HCT116 (cell line): Measurements from ENCODE around the gene F11R. TPM values are rescaled to one million over a fixed set of nuclear protein-coding genes. Genes with fewer than 3 reads are reported as not detected.

Experiments used
- ATAC-seq: fragments of 200-7000 bp; cut with Tn5 transposase; 2 replicates; pipeline ENCODE4 v1.9.1; 2020; ENCODE audit warnings: mild to moderate bottlenecking, moderate library complexity
- BruUV-seq: library from RNA; stranded (reverse); fragments of 400-500 nt; replicated peaks from 2 replicates; lab custom pipeline; 2021; lab: Mats Ljungman, UMichigan
- CTCF ChIA-PET: fragments of 300-600 bp; sonication (Branson Sonifier 250); formaldehyde crosslinking; loops from one replicate; lab custom pipeline; 2021; ENCODE audit warnings: antibody characterized with exemption; lab: Charles Lee
- POLR2A ChIA-PET: fragments of 300-600, 350-600 bp; sonication (Branson Sonifier 250); formaldehyde crosslinking; loops from one replicate; lab custom pipeline; 2021; ENCODE audit warnings: antibody characterized with exemption; lab: Charles Lee
- RAD21 ChIA-PET, 2 experiments: fragments of 300-600 bp; sonication (Branson Sonifier 250); formaldehyde crosslinking; loops; one replicate each; lab custom pipeline; 2023; ENCODE audit warnings: low total read pairs in 2 of 2; ENCODE audit not compliant: uncharacterized antibody in 2 of 2, unreplicated experiment in 2 of 2, low non-redundant PET in 1 of 2; lab: Charles Lee
- DNase-seq: peaks from one replicate; pipeline ENCODE4 v3.0.0-alpha.2; 2010; ENCODE audit warnings: low read depth, low spot score
- H2AFZ ChIP-seq: fragments of 200-600 bp; shearing (Covaris generic), sonication (generic); 2 replicates; pipeline ENCODE4 v1.6.1; 2017; ENCODE audit warnings: low read depth, mixed run types, mixed read lengths, antibody characterized with exemption, low read length; ENCODE audit not compliant: poor library complexity, severe bottlenecking
- H3K27ac ChIP-seq: 2 replicates; pipeline ENCODE4 v1.5.1; 2012; ENCODE audit warnings: low read depth, low read length
- H3K27me3 ChIP-seq: fragments of 200-600 bp; sonication (generic); 2 replicates; pipeline ENCODE4 v1.6.1; 2016; ENCODE audit warnings: mixed run types, low read length, mixed read lengths; ENCODE audit not compliant: insufficient read depth
- H3K36me3 ChIP-seq, 2 experiments: fragments of 200-500 bp in 1 of 2; fragments of 200-600 bp in 1 of 2; sonication (Bioruptor generic) in 1 of 2; sonication (generic) in 1 of 2; 2 replicates each; pipeline versions ENCODE4 v1.5.1 to v1.6.1; 2014 to 2016; ENCODE audit warnings: low read length in 2 of 2, inconsistent platforms in 1 of 2, mixed read lengths in 1 of 2, mixed run types in 1 of 2; ENCODE audit not compliant: insufficient read depth in 2 of 2, control insufficient read depth in 1 of 2
- H3K4me1 ChIP-seq, 2 experiments: fragments of 200-600 bp in 1 of 2; sonication (generic) in 1 of 2; 2 replicates each; pipeline versions ENCODE4 v1.5.1 to v1.6.1; 2012 to 2017; ENCODE audit warnings: low read length in 2 of 2, inconsistent platforms in 1 of 2, mild to moderate bottlenecking in 1 of 2, mixed read lengths in 1 of 2, mixed run types in 1 of 2, moderate library complexity in 1 of 2; ENCODE audit not compliant: insufficient read depth in 2 of 2, control insufficient read depth in 1 of 2
- H3K4me2 ChIP-seq: fragments of 200-600 bp; sonication (generic); 2 replicates; pipeline ENCODE4 v1.6.1; 2017; ENCODE audit warnings: mixed run types, low read length, mixed read lengths
- H3K4me3 ChIP-seq, 2 experiments: fragments of 200-600 bp in 1 of 2; sonication (generic) in 1 of 2; replicated peaks in 1 of 2; 2 replicates each; pipeline ENCODE4 v1.5.1; 2011 to 2016; ENCODE audit warnings: low read length in 2 of 2, control low read depth in 1 of 2, low read depth in 1 of 2, mild to moderate bottlenecking in 1 of 2, mixed read lengths in 1 of 2, mixed run types in 1 of 2
- H3K79me2 ChIP-seq: fragments of 200-600 bp; sonication (generic); 2 replicates; pipeline ENCODE4 v1.6.1; 2017; ENCODE audit warnings: mild to moderate bottlenecking, mixed run types, low read length, moderate library complexity, mixed read lengths; ENCODE audit not compliant: insufficient read depth
- H3K9ac ChIP-seq: fragments of 200-600 bp; sonication (generic); 2 replicates; pipeline ENCODE4 v1.6.1; 2016; ENCODE audit warnings: low read length, mixed read lengths
- H3K9me2 ChIP-seq: fragments of 200-600 bp; sonication (generic), shearing (Covaris generic); 2 replicates; pipeline ENCODE4 v1.6.1; 2017; ENCODE audit warnings: mixed run types, mild to moderate bottlenecking, moderate library complexity; ENCODE audit not compliant: insufficient read depth
- H3K9me3 ChIP-seq, 2 experiments: fragments of 200-500 bp in 1 of 2; fragments of 200-600 bp in 1 of 2; sonication (Bioruptor generic) in 1 of 2; sonication (generic) in 1 of 2; 2 replicates each; pipeline ENCODE4 v1.6.1; 2014 to 2017; ENCODE audit warnings: low read length in 2 of 2, mixed read lengths in 2 of 2, inconsistent platforms in 1 of 2, low read depth in 1 of 2, mild to moderate bottlenecking in 1 of 2, mixed run types in 1 of 2, moderate library complexity in 1 of 2; ENCODE audit not compliant: control insufficient read depth in 1 of 2, insufficient read depth in 1 of 2
- H4K20me1 ChIP-seq: fragments of 200-600 bp; sonication (generic), shearing (Covaris generic); 2 replicates; pipeline ENCODE4 v1.6.1; 2017; ENCODE audit warnings: mixed run types, mild to moderate bottlenecking, moderate library complexity; ENCODE audit not compliant: insufficient read depth
- FOSL1 ChIP-seq: IDR thresholded peaks from 2 replicates; pipeline ENCODE4 v1.6.1; 2012; ENCODE audit warnings: low read depth
- JUND ChIP-seq: IDR thresholded peaks from 2 replicates; pipeline ENCODE4 v1.6.1; 2012
- POLR2A ChIP-seq: IDR thresholded peaks from 2 replicates; pipeline ENCODE4 v1.7.0; 2011; ENCODE audit warnings: borderline replicate concordance; ENCODE audit not compliant: insufficient read depth, insufficient read length; ENCODE audit errors: extremely low read depth
- POLR2AphosphoS5 ChIP-seq: IDR thresholded peaks from 2 replicates; pipeline ENCODE4 v1.6.1; 2011; ENCODE audit warnings: mild to moderate bottlenecking, low read depth, low read length, moderate library complexity
- RAD21 ChIP-seq: IDR thresholded peaks from 2 replicates; pipeline ENCODE4 v1.6.1; 2012; ENCODE audit warnings: low read depth, mild to moderate bottlenecking
- SIN3A ChIP-seq: IDR thresholded peaks from 2 replicates; pipeline ENCODE4 v1.6.1; 2012; ENCODE audit warnings: low read depth
- intact Hi-C: fragments of 100-400 bp; cut with micrococcal nuclease; formaldehyde crosslinking; loops from 2 replicates; pipeline ENCODE4 v1.10.0; 2022
- total RNA-seq: library from RNA; stranded (reverse); gene quantifications from one replicate; pipeline ENCODE4 v1.2.1, GENCODE V29; 2021; ENCODE audit not compliant: unreplicated experiment
- TF ChIP-seq, protein P1 (sequence below): IDR thresholded peaks from 2 replicates; pipeline ENCODE4 v1.6.1; 2012
- TF ChIP-seq, protein P2 (sequence below): IDR thresholded peaks from 2 replicates; pipeline ENCODE4 v1.6.1; 2011; ENCODE audit warnings: mild to moderate bottlenecking, low read length, moderate library complexity; ENCODE audit not compliant: insufficient replicate concordance; ENCODE audit errors: extremely low read depth
- TF ChIP-seq, protein P3 (sequence below): IDR thresholded peaks from 2 replicates; pipeline ENCODE4 v1.6.1; 2012; ENCODE audit warnings: low read depth
- TF ChIP-seq, protein P4 (sequence below): IDR thresholded peaks from 2 replicates; pipeline ENCODE4 v1.6.1; 2012

The F11R gene
- total RNA-seq, 1 experiment from 2014 or later = 86.7 TPM

DNA sequence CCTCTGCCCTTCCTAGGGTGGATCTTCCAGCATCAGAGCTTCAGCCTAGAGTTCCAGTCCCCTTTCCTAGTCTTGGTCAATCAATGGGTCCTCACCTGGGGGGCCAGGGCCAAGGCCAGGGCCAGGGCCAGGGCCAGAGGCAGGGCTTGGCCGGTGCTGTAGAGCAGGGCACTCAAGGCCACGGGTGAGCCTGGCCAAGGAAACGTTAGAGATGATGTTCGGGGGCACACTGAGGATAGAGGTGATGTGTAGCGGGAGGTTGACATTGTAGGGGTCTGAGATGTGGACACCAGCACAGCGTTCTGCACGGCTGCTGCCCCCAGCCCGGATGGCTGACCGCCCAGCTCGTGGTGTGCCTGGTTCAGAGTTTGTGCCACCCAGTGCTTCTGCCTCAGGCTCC, 30.3 kb upstream of the F11R start:
- Histone ChIP-seq H3K27me3 (no peaks in the 10 kb centered on the region), H4K20me1 (no peaks in the 10 kb centered on the region), H3K9me3 (peaks cover 0 to 5% of the 10 kb centered on the region in 2 experiments; a peak in 1 of 4 replicates), H3K36me3 (no peaks in the 10 kb centered on the region), H3K79me2 (no peaks in the 10 kb centered on the region), H3K9ac (no peak overlapping the region), H3K27ac (no peak overlapping the region), H2AFZ (no peak overlapping the region), H3K4me2 (no peak overlapping the region), H3K4me1 (peaks cover 0 to 17% of the 10 kb centered on the region in 2 experiments; a peak in 2 of 4 replicates), H3K9me2 (no peaks in the 10 kb centered on the region), H3K4me3 (no peak overlapping the region)
- intact Hi-C loops = no loop called here
- TF ChIP-seq POLR2A = no peak
- TF ChIP-seq, protein P1, sequence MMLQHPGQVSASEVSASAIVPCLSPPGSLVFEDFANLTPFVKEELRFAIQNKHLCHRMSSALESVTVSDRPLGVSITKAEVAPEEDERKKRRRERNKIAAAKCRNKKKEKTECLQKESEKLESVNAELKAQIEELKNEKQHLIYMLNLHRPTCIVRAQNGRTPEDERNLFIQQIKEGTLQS = no peak
- no peak for TF ChIP-seq JUND
- TF ChIP-seq POLR2AphosphoS5 = no peak
- no peak for TF ChIP-seq SIN3A
- TF ChIP-seq, protein P2, sequence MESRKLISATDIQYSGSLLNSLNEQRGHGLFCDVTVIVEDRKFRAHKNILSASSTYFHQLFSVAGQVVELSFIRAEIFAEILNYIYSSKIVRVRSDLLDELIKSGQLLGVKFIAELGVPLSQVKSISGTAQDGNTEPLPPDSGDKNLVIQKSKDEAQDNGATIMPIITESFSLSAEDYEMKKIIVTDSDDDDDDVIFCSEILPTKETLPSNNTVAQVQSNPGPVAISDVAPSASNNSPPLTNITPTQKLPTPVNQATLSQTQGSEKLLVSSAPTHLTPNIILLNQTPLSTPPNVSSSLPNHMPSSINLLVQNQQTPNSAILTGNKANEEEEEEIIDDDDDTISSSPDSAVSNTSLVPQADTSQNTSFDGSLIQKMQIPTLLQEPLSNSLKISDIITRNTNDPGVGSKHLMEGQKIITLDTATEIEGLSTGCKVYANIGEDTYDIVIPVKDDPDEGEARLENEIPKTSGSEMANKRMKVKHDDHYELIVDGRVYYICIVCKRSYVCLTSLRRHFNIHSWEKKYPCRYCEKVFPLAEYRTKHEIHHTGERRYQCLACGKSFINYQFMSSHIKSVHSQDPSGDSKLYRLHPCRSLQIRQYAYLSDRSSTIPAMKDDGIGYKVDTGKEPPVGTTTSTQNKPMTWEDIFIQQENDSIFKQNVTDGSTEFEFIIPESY = no peak
- TF ChIP-seq FOSL1 = no peak
- no peak for TF ChIP-seq RAD21
- TF ChIP-seq, protein P3, sequence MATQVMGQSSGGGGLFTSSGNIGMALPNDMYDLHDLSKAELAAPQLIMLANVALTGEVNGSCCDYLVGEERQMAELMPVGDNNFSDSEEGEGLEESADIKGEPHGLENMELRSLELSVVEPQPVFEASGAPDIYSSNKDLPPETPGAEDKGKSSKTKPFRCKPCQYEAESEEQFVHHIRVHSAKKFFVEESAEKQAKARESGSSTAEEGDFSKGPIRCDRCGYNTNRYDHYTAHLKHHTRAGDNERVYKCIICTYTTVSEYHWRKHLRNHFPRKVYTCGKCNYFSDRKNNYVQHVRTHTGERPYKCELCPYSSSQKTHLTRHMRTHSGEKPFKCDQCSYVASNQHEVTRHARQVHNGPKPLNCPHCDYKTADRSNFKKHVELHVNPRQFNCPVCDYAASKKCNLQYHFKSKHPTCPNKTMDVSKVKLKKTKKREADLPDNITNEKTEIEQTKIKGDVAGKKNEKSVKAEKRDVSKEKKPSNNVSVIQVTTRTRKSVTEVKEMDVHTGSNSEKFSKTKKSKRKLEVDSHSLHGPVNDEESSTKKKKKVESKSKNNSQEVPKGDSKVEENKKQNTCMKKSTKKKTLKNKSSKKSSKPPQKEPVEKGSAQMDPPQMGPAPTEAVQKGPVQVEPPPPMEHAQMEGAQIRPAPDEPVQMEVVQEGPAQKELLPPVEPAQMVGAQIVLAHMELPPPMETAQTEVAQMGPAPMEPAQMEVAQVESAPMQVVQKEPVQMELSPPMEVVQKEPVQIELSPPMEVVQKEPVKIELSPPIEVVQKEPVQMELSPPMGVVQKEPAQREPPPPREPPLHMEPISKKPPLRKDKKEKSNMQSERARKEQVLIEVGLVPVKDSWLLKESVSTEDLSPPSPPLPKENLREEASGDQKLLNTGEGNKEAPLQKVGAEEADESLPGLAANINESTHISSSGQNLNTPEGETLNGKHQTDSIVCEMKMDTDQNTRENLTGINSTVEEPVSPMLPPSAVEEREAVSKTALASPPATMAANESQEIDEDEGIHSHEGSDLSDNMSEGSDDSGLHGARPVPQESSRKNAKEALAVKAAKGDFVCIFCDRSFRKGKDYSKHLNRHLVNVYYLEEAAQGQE = no peak
- TF ChIP-seq, protein P4, sequence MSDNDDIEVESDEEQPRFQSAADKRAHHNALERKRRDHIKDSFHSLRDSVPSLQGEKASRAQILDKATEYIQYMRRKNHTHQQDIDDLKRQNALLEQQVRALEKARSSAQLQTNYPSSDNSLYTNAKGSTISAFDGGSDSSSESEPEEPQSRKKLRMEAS = no peak
- ChIA-PET POLR2A (interaction anchor here (0.7 kb wide), 1 partner anchor 270 kb away, joined by 3 read pairs; no protein-coding TSS in a partner anchor), CTCF (no interaction called here), RAD21 (no interaction called here)
- ATAC-seq = no peak
- no TSS peak for BruUV-seq
- no peak for DNase-seq
